ENCODE data around the gene UGT1A10.
A peak's percentile ranks its signal among the peaks of the same experiment; 100 is the strongest.

Gene UGT1A10

GRCh38 chr2:233711312-233712008 lies 75.2 kb downstream of the UGT1A10 start:
- Histone ChIP-seq H3K4me3 (ENCODE audit: low read length, poor library complexity, severe bottlenecking) (no peak overlapping the region), H3K4me1 (ENCODE audit: insufficient read depth, low read length, poor library complexity, severe bottlenecking) (no peaks in the 10 kb centered on the region), H3K36me3 (ENCODE audit: insufficient read depth, low read length) (no peaks in the 10 kb centered on the region), H3K27me3 (ENCODE audit: insufficient read depth, low read length, poor library complexity, severe bottlenecking) (no peaks in the 10 kb centered on the region), H3K79me2 (ENCODE audit: insufficient read depth, low read length) (no peaks in the 10 kb centered on the region), H3K9ac (ENCODE audit: low read depth, low read length, poor library complexity, severe bottlenecking) (no peak overlapping the region), H3F3A (ENCODE audit: low read depth) (no peaks in the 10 kb centered on the region), H2AFZ (ENCODE audit: low read length) (no peak overlapping the region), H3K4me2 (ENCODE audit: low read depth, low read length, poor library complexity, severe bottlenecking) (no peak overlapping the region), H4K20me1 (ENCODE audit: insufficient read depth, low read length, poor library complexity, severe bottlenecking) (no peaks in the 10 kb centered on the region), H3K9me2 (replicated peaks; ENCODE audit: low read depth, low read length) (no peaks in the 10 kb centered on the region), H3K9me3 (ENCODE audit: insufficient read depth, low read depth, low read length) (no peaks in the 10 kb centered on the region)
- no peak for TF ChIP-seq EZH2phosphoT487 (IDR thresholded peaks at IDR 0.05; ENCODE audit: borderline replicate concordance)
- TF ChIP-seq CTCF (conservative IDR thresholded peaks at IDR 0.05; ENCODE audit: low read length): peak; percentile 96

GRCh38 chr2:233712611-233713261 lies 76.5 kb downstream of the UGT1A10 start, which contains the start of gene UGT1A5:
UGT1A5 (plus strand) TSS chr2:233712907; CDS start chr2:233712992, 85 bp downstream.
- no peak within 1 kb of the TSS for H2AFZ ChIP-seq (ENCODE audit: low read length)

GRCh38 chr2:233713262-233713615 lies 77.0 kb downstream of the UGT1A10 start:
- Histone ChIP-seq H3K4me3 (ENCODE audit: low read length, poor library complexity, severe bottlenecking) (no peak overlapping the region), H3K27me3 (ENCODE audit: insufficient read depth, low read length, poor library complexity, severe bottlenecking) (no peaks in the 10 kb centered on the region), H3K4me2 (ENCODE audit: low read depth, low read length, poor library complexity, severe bottlenecking) (no peak overlapping the region), H3K4me1 (ENCODE audit: insufficient read depth, low read length, poor library complexity, severe bottlenecking) (no peaks in the 10 kb centered on the region), H3K79me2 (ENCODE audit: insufficient read depth, low read length) (no peaks in the 10 kb centered on the region), H3K36me3 (ENCODE audit: insufficient read depth, low read length) (no peaks in the 10 kb centered on the region), H3K9ac (ENCODE audit: low read depth, low read length, poor library complexity, severe bottlenecking) (no peak overlapping the region), H2AFZ (ENCODE audit: low read length) (no peak overlapping the region), H3F3A (ENCODE audit: low read depth) (no peaks in the 10 kb centered on the region), H4K20me1 (ENCODE audit: insufficient read depth, low read length, poor library complexity, severe bottlenecking) (no peaks in the 10 kb centered on the region), H3K9me2 (replicated peaks; ENCODE audit: low read depth, low read length) (no peaks in the 10 kb centered on the region), H3K9me3 (ENCODE audit: insufficient read depth, low read depth, low read length) (no peaks in the 10 kb centered on the region)
- no peak for TF ChIP-seq CTCF (conservative IDR thresholded peaks at IDR 0.05; ENCODE audit: low read length)
- no peak for TF ChIP-seq EZH2phosphoT487 (IDR thresholded peaks at IDR 0.05; ENCODE audit: borderline replicate concordance)

More at GRCh38 chr2:233712611-233713261, 76.5 kb downstream of the UGT1A10 start, which contains the start of gene UGT1A5:
- Histone ChIP-seq H4K20me1 (ENCODE audit: insufficient read depth, low read length, poor library complexity, severe bottlenecking) (no peaks in the 10 kb centered on the region), H3K4me1 (ENCODE audit: insufficient read depth, low read length, poor library complexity, severe bottlenecking) (no peaks in the 10 kb centered on the region), H3K9ac (ENCODE audit: low read depth, low read length, poor library complexity, severe bottlenecking) (no peak within 1 kb of the TSS), H3K4me3 (ENCODE audit: low read length, poor library complexity, severe bottlenecking) (no peak within 1 kb of the TSS), H3K36me3 (ENCODE audit: insufficient read depth, low read length) (no peaks in the 10 kb centered on the region), H3K4me2 (ENCODE audit: low read depth, low read length, poor library complexity, severe bottlenecking) (no peak within 1 kb of the TSS), H3K79me2 (ENCODE audit: insufficient read depth, low read length) (no peaks in the 10 kb centered on the region), H3K27me3 (ENCODE audit: insufficient read depth, low read length, poor library complexity, severe bottlenecking) (no peaks in the 10 kb centered on the region), H3K9me2 (replicated peaks; ENCODE audit: low read depth, low read length) (no peaks in the 10 kb centered on the region), H3K9me3 (ENCODE audit: insufficient read depth, low read depth, low read length) (no peaks in the 10 kb centered on the region), H3F3A (ENCODE audit: low read depth) (no peaks in the 10 kb centered on the region)
- no peak for TF ChIP-seq EZH2phosphoT487 (IDR thresholded peaks at IDR 0.05; ENCODE audit: borderline replicate concordance)
- TF ChIP-seq CTCF (conservative IDR thresholded peaks at IDR 0.05; ENCODE audit: low read length): no peak

All from Loucy (cell line).